Measurements from ENCODE around the gene PFDN6. TPM values are rescaled to one million over a fixed set of nuclear protein-coding genes. Genes with fewer than 3 reads are reported as not detected.

The PFDN6 gene
- total and polyA plus RNA-seq, 9 of the 15 experiments (the other 6 are each of a cell fraction or from before 2014, with no cell fraction given), result 6.8 to 475 (median 216) TPM

DNA sequence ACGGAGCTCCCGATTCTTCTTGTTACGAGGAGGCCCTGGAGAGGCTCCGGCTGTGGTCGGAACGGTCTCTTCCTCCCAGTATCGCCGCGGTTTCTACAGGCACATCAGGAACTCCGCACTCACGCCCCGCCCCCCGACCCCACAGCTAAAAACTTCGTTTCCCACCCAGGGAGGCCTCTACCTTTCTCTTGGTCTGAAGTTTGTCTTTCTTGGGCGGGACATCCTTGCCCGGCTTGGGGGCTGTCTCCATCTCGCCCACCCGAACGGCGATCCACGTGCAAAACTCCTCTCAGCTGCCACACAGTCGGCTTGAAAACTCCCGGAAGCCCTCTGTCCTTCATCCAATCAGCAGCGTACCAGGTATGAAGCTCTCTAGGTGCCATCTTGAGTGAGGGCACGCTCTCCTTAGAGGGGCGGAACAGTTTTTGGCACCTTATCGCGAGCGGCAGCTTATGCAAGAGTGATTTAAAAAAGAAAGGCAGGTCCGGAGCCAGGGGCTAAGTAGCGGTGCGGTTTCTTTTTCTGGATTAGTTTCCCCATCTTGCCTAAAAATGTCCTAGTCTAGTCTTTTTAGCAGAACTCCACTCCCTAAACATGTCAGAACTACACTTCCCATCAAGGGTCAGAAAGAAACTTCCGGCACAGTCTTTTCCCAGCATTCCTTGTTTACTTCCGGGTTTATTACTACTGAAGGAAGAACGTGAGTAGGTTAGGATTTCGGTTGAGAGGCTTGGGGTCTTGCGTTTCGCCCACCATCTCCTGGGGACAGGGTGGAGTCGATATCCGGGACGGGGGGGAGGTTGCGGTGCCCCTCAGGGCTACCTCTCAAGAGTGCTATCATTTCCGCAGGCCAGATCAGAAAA is at the start of gene PFDN6, which contains the start of gene WDR46 (continued):
- no peak for TF ChIP-seq ZFP36 (IDR thresholded peaks at IDR 0.05; ENCODE audit: low read depth, low read length, partially characterized antibody)
- peak; percentile 41 for TF ChIP-seq ETS1 (conservative IDR thresholded peaks at IDR 0.05; ENCODE audit: control insufficient read depth, low read depth, low read length)
- TF ChIP-seq GABPA (tag; conservative IDR thresholded peaks at IDR 0.05; ENCODE audit: low read depth), result peak; percentile 100
- TF ChIP-seq ATF1 (CRISPR knock-in tag; IDR thresholded peaks at IDR 0.05), result no peak
- TF ChIP-seq ATF1 (tag; IDR thresholded peaks at IDR 0.05), result peak; percentile 87
- TF ChIP-seq FOXA3 (CRISPR knock-in tag; conservative IDR thresholded peaks at IDR 0.05 in 1 of 2, IDR thresholded peaks at IDR 0.05 in 1 of 2), result peak; percentile 52 to 92; a peak in 3 of 4 replicates
- TF ChIP-seq CXXC5 (CRISPR knock-in tag; IDR thresholded peaks at IDR 0.05), result peak; percentile 42
- TF ChIP-seq ZNF639 (CRISPR knock-in tag; conservative IDR thresholded peaks at IDR 0.05 in 1 of 2, IDR thresholded peaks at IDR 0.05 in 1 of 2), result peak in 1 of 2 experiments; percentile 89; a peak in 1 of 4 replicates
- TF ChIP-seq, protein P1, sequence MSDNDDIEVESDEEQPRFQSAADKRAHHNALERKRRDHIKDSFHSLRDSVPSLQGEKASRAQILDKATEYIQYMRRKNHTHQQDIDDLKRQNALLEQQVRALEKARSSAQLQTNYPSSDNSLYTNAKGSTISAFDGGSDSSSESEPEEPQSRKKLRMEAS (CRISPR knock-in tag; IDR thresholded peaks at IDR 0.05), result peak; percentile 83
- peak; percentile 94 for TF ChIP-seq MYC (IDR thresholded peaks at IDR 0.05; ENCODE audit: low read depth, low read length)
- no peak for TF ChIP-seq MYC (CRISPR knock-in tag; IDR thresholded peaks at IDR 0.05; ENCODE audit: borderline replicate concordance, low read depth)
- peak; percentile 63 for TF ChIP-seq FOSL1 (tag; conservative IDR thresholded peaks at IDR 0.05)
- peak; percentile 35; the same call in 1 of the 2 replicates for TF ChIP-seq PML (IDR thresholded peaks at IDR 0.05; ENCODE audit: low read length)
- peak; percentile 82 for TF ChIP-seq ZNF592 (IDR thresholded peaks at IDR 0.05)
- peak; percentile 56 to 71; a peak in 3 of 4 replicates for TF ChIP-seq TEAD1 (CRISPR knock-in tag; IDR thresholded peaks at IDR 0.05)
- peak; percentile 18; the same call in 1 of the 2 replicates for TF ChIP-seq ZNF583 (CRISPR knock-in tag; IDR thresholded peaks at IDR 0.05)
- TF ChIP-seq POLR2B (IDR thresholded peaks at IDR 0.05; ENCODE audit: low read depth, partially characterized antibody), result peak; percentile 78
- TF ChIP-seq OTX1 (CRISPR knock-in tag; IDR thresholded peaks at IDR 0.05), result peak; percentile 24; the same call in 1 of the 2 replicates
- TF ChIP-seq ELF1 (tag; IDR thresholded peaks at IDR 0.05), result peak; percentile 99

Measured in K562 (cell line).